ENCODE results near the gene GPHB5. TPM values are rescaled to one million over a fixed set of nuclear protein-coding genes. Genes with fewer than 3 reads are reported as not detected.

Gene GPHB5
- total and polyA plus RNA-seq, 3 donors from 2014 or later: not detected

- 48 to 55% methylated on average over 3 of the region's 3 CpGs for WGBS, 2 donors
- H3K9me3 ChIP-seq: no peaks in the 10 kb centered on the region
- intact Hi-C loops (cut with DNase I; ENCODE audit: low total_unique reads): no loop called here
Measured at GRCh38 chr14:63345826-63346225, 27.1 kb upstream of the GPHB5 start.

DNA sequence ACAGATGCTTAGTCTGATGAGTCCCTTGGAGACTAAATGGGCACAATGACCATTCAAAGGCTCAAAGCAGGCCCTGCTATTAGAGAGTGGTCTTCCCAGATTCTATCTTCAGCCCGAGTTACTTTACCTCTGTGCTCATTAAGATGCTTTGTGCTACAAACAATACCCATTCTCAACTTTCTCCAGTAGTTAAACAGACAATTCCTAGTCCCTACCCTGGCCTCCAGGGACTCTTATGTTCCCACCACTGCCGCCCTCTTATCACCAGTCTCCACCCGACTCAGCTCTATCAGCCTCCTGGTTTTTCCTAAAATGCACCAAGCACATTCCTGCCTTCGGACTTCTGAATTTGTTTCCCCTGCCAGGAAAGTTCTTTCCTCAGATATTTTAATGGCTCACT is 25.6 kb upstream of the GPHB5 start:
- 47 to 56% methylated on average over 4 of the region's 4 CpGs for WGBS, 2 donors
- no peak overlapping the region for H3K4me3 ChIP-seq
- intact Hi-C loops (cut with DNase I; ENCODE audit: low total_unique reads): no loop called here
- no peak for DNase-seq
- no peaks in the 10 kb centered on the region for H3K27me3 ChIP-seq
- H3K9me3 ChIP-seq: no peaks in the 10 kb centered on the region
- TF ChIP-seq, protein P1, sequence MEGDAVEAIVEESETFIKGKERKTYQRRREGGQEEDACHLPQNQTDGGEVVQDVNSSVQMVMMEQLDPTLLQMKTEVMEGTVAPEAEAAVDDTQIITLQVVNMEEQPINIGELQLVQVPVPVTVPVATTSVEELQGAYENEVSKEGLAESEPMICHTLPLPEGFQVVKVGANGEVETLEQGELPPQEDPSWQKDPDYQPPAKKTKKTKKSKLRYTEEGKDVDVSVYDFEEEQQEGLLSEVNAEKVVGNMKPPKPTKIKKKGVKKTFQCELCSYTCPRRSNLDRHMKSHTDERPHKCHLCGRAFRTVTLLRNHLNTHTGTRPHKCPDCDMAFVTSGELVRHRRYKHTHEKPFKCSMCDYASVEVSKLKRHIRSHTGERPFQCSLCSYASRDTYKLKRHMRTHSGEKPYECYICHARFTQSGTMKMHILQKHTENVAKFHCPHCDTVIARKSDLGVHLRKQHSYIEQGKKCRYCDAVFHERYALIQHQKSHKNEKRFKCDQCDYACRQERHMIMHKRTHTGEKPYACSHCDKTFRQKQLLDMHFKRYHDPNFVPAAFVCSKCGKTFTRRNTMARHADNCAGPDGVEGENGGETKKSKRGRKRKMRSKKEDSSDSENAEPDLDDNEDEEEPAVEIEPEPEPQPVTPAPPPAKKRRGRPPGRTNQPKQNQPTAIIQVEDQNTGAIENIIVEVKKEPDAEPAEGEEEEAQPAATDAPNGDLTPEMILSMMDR (IDR thresholded peaks at IDR 0.05): no peak
- TF ChIP-seq POLR2A (IDR thresholded peaks at IDR 0.05): no peak
- H3K4me1 ChIP-seq: no peaks in the 10 kb centered on the region
- no peak overlapping the region for H3K27ac ChIP-seq
- no peaks in the 10 kb centered on the region for H3K36me3 ChIP-seq (ENCODE audit: low read depth, missing control alignments)

More at GRCh38 chr14:63345826-63346225, 27.1 kb upstream of the GPHB5 start:
- no peak for TF ChIP-seq POLR2A (IDR thresholded peaks at IDR 0.05)
- TF ChIP-seq, protein P1 (IDR thresholded peaks at IDR 0.05): no peak
- Histone ChIP-seq H3K27ac (no peak overlapping the region), H3K4me1 (no peaks in the 10 kb centered on the region), H3K4me3 (no peak overlapping the region), H3K36me3 (ENCODE audit: low read depth, missing control alignments) (no peaks in the 10 kb centered on the region), H3K27me3 (no peaks in the 10 kb centered on the region)
- DNase-seq: no peak

DNA sequence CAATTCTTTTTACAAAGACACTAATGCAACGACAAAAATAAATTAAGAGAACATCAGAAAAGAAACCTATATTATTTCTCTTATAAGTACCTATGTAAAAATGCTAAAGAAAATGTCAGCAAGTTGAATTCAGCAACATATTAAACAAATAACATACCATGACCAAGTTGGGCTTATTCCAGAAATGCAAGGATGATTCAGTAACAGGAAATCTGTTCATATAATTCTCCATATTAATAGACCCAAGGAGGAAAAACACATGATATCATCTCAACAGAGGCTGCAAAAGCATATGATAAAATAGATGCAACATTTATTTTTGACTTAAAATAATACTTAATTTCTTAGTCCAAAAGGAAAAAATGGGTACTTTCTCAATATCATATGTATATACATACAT is 25.1 kb upstream of the GPHB5 start:
- Histone ChIP-seq H3K36me3 (ENCODE audit: low read depth, missing control alignments) (no peaks in the 10 kb centered on the region), H3K27ac (no peak overlapping the region), H3K27me3 (no peaks in the 10 kb centered on the region), H3K4me3 (no peak overlapping the region), H3K9me3 (no peaks in the 10 kb centered on the region), H3K4me1 (no peaks in the 10 kb centered on the region)
- intact Hi-C loops (cut with DNase I; ENCODE audit: low total_unique reads): no loop called here
- DNase-seq: no peak
- WGBS, 2 donors: 86 to 90% methylated on average over 1 of the region's 1 CpG
- TF ChIP-seq, protein P1 (IDR thresholded peaks at IDR 0.05): no peak
- no peak for TF ChIP-seq POLR2A (IDR thresholded peaks at IDR 0.05)

GRCh38 chr14:63342371-63342770 is 23.6 kb upstream of the GPHB5 start:
- Histone ChIP-seq H3K4me3 (no peak overlapping the region), H3K27ac (no peak overlapping the region), H3K9me3 (no peaks in the 10 kb centered on the region), H3K36me3 (ENCODE audit: low read depth, missing control alignments) (no peaks in the 10 kb centered on the region), H3K27me3 (no peaks in the 10 kb centered on the region), H3K4me1 (no peaks in the 10 kb centered on the region)
- DNase-seq: no peak
- intact Hi-C loops (cut with DNase I; ENCODE audit: low total_unique reads): no loop called here
- TF ChIP-seq, protein P1 (IDR thresholded peaks at IDR 0.05): no peak
- WGBS, 2 donors: 84% methylated on average over 7 of the region's 7 CpGs
